COLO829 (cell line): ENCODE measurements around the gene TIMM23B.
"Not testable (repeated sequence)": the region's sequence is repeated elsewhere in the genome, so short reads cannot be mapped to it uniquely, and the experiment has no call there.

Source experiments
- DNase-seq: peaks from one replicate; pipeline ENCODE4 v3.0.0; 2012; ENCODE audit warnings: low spot score

The TIMM23B gene, protein sequence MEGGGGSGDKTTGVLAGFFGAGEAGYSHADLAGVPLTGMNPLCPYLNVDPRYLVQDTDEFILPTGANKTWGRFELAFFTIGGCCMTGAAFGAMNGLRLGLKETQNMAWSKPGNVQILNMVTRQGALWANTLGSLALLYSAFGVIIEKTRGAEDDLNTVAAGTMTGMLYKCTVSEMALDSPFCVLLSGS

DNA sequence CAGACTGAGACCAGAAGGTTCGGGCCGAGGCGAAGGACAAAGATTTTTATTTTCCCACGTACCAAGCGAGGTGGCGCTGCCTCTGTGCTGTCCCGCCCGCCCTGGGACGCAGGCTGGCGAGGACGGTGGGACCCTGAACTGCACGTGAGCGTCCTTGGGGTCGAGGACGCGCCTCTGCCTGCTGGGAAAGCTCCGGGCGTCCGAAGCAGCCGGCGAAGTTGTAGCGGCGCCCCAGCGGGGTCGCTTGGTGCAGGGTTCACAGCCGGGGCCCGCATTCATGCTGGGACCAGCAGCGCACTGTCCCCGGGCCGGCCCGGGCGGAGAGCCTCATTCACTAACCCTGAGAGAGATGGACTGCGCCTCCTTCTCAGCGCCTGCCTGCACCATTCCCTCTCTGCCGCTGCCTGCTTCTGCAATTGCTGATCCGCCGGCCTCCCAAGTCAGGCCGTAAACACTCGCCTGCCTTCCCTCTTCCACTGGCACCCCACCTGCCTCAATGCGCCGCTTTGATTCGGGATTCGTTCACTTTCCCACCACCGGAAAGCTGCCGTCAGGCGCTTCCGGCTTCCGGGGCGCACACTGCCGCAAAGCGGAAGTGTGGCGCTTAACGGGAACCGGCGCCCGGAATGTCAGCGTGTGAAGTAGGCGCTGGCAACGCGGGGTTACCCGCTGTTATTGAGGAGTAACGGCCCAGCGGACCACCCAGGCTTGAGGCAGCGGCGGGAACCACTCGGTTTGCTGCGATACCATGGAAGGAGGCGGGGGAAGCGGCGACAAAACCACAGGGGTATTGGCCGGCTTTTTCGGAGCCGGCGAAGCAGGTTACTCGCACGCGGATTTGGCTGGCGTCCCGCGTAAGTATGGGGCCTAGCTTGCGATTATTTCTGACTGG is at the start of gene TIMM23B, which contains the start of gene PARG:
Gene TIMM23B (plus strand): TSS at position 607 of the 892 bp plus-strand sequence. CDS start 142 bp downstream, at position 749.
Gene PARG (minus strand): TSS at position 581 of the 892 bp plus-strand sequence. CDS start 302 bp downstream, at position 279.
- DNase-seq: peak; percentile 8

DNA sequence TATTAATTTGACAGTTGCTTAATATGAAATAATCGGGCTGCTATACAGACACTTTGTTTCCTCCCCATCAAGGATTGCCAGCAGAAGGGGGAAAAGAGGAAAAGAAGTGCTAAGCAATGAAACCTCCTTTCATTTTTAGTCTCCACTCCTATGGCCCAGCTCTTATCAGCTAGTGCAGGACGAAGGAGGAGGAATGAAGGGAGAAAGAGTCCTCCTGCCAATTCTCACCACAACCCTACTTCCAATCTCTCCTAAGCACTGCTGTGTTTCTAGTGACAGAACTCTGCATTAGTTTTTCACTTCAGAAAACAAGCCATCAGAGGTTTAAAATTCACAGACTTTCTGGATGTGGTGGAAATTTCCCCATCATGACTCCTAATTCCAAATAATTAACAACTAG is 41.9 kb upstream of the TIMM23B start:
- not testable (repeated sequence) for DNase-seq

DNA sequence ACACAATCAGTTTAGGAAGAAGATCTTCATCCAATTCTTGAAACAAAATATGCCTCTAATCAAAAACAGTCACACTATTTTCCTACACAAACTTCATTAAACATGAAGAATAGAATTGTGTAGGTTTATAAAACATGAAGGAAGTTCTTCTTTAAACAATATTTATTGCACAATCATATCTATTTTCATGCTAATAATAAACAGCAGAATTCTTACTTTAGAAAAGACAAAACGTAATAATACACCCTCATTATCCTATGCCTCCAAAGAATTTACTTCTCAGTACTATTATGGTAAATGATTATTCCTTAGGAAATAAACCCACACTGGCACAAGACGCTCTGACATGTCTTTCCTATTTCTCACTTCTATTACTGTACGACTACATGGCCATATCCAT is 41.4 kb upstream of the TIMM23B start:
- DNase-seq: not testable (repeated sequence)

DNA sequence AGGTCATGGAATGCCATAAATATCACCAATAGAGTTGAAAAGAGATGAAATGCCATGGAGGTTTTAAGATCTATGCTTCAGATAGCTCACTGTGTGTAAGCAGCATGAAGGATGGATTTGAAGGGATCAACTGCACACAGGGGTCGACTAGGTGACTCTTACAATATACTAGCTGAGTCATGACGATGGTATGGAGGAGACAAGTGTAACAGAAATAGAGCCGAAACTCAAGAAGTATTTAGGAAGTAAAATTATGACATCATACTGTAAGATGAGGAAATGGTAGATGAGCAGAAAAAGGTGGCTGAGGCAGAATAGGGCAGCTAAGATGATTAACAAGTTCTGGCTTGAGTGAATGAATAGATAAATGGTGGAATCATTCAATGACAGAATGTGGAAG is 38.0 kb upstream of the TIMM23B start:
- not testable (repeated sequence) for DNase-seq

DNA sequence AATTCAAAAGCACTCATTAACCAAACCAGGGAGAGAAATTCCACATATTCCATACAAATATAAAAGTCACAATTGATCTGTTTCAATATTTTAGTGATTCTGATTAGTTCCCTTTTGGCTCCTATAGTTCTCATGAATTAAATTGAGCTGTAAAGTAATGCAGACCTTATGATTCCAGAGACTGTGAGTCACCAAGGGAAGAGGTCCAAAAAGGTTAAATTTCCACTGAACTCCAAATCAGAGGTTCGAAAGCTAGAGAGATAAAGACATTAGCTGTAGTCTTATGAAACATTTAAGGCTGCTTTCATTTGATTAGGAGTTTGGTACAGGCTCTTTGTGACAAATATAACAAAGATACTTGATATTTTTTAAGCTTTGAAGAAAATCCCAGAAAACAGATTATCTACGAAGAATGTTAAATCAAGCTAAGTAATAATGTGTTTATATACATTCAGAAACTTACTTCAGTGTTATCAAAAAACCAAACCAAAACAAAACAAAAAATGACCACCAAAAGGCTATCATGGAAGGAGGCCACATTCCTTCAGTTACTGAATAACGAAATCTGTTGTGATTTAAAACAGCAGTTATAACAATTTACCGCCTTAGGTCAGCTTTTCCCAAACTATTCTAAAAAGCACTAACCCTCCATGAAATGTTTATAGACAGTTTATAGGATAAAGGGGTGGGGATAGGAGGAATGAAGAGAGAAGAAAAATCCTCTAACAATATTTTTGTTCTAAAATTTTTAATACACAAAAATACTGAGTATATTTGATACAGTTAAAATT is 33.4 kb upstream of the TIMM23B start:
- not testable (repeated sequence) for DNase-seq

DNA sequence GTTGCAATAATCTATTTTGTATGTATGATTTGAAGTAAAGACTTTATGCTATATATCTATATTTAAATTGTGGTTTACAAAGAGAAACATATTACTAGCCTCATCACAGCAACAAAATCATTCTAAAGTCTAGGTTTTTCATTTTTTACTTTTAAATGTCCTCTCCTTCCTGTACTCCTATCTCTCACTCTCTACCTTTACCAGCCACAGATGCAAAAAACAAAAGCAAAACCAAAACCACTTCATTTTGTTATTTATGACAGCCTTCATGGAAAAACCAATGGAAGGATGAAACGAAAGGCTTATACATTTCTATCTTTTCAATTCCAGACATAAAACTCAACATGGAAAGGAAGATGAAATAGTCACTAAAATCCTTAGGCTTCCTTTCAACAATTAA is 31.6 kb upstream of the TIMM23B start:
- not testable (repeated sequence) for DNase-seq

DNA sequence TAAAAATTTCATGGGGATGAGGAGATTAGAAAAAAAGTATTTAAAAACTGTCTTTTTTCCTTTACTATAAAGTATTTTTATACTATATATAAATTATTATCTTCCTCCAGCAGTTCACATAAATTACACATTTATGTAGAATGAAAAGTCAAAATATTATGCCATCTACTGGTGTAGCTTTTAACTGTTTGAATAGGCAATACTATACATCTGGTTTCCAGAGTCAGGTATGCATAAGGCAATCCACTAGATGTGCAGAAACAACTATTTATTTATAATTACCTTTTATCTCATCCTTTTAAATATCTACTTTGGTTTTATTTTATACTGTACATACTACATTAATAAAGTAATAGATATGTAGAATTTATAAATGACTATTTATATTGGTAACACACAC is 25.4 kb upstream of the TIMM23B start:
- DNase-seq: not testable (repeated sequence)

DNA sequence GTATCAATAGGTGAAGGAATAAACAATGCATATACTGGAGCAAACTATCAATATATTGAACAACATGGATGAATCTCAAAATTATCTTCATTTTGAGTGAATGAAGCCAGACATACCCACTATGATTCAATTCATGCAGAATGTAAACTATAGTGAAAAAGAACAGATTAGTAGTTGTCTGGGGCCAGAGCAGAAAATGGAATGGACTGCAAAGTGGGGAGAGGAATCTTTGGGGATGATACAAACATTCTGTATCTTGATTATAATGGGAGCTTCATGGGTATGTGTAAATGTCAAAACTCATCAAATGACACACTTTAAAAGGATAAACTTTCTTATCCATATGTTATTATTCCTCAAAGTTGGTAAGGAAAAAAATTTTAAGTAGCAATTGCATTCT is 23.9 kb upstream of the TIMM23B start:
- not testable (repeated sequence) for DNase-seq

DNA sequence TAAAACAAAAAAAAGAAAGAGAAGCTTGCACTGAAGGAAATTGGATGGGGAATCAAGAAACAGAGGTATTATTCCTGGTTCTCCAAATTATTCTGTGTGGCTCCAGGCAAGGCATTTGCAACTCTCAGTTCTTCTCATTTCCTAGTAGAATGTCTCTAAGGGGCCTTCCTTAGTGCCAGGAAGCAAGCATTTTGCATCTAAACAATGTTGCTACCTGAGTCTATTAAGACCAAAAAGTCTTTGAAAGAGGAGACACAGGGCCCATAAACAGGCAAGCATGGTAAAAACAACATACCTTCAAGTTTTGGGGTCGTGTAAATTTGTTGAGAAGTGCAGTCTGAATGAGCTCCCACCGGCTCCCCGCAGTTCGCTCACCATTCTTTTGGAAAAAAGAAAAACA is 19.8 kb upstream of the TIMM23B start:
- not testable (repeated sequence) for DNase-seq

DNA sequence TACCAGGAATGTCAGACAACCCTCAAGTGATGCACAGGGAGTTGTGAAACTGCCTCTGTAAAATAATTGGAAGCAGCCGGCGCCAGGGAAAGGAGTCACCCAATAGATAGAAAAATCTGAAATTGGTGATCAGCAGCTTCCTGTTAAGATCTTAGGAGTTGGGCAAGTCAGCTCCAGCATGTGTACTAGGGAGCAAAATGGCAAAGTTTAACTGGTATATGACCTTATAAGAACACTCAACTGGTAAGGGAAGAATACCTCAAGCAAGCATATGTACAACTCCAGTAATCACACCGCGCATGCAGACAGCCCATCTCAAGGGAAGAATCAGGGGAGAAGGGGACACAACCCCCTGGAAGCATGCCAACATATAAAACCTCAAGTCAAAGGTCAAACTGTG is 18.3 kb upstream of the TIMM23B start:
- not testable (repeated sequence) for DNase-seq

DNA sequence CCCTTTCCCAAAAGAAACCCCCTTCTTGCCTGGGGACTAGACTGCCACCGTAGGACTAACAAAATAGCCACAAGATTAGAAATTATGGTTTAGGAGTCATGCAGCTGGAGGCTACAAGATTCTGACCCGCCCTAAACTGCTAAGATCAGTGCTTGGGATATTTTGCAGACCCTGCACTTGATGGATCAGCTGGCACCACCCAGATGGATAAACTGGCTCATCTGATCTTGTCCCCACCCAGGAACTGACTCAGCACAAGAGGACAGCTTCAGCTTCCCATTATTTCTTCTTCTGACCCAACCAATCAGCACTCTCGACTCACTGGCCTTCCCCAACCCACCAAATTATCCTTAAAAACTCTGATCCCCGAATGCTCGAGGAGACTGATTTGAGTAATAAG is 10.6 kb upstream of the TIMM23B start:
- DNase-seq: not testable (repeated sequence)

DNA sequence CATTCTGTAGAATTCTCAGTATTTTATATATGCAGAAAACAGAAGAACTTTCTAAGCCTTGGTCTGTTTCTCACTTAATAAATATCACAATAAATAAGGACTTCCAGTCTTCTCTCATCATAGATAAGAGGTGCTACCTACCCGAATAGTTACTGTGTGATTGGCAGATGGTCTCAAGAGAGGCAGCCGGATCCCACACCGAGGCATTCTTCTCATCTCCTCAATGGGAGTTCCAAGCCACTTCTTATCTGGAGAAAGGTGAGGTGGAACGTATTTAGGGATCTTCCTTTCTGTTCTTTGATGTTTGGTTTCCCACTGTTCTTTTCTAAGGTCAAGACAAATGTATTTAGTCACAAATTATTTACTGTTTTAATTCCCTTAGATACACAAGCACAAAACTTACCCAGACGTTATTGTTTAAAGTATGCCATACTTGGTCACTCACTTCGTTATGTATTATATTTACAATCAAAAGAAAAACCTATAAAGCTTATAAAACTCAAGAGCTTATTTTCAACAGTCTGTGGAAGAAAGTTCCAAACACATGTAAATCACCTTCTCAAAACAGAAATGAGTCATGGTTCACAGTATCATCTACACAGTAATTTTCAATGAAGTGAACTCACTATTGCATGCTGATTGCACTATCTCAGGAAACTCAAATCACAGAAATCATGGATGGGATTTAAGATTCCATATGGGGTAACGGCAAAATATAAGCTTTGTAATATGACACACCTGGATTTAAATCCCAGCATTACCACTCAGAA is 9.7 kb upstream of the TIMM23B start:
- not testable (repeated sequence) for DNase-seq

DNA sequence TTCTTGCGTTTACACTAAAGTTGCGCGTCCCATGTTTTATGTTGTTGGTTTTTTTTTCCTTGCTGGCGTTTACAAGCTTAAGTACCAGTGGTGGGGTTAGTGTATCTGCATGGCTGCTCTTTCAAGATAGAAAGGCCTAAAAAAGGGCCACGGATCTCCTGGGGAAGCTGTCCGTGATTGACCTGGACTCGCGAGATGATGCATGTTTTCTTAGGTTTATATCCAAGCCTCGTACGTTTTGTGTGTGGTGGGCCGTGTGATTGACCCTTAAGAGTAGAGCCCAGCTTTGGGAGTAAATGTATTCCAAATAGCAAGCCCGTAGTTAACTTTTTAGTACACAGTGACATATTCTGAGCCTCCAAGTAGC is 469 bp downstream of the TIMM23B start:
- DNase-seq: not testable (repeated sequence)

DNA sequence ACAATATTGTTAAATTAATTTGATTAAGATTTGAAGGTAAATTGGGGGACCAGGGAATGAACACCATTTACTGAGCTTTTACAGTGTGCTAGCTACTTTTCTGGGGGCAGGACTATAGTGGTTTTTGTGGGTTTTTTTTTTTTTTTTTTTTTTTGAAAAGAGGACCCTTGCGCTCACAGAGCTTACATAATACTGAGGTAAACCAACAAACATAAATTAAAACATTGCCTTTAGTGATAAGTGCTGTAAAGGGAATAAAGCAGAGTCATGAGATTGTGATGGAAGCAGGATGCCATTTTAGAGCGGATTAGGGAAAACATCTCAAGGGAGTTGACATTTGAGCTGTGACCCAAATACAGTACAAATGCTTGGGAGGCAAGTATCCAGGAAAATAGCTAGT is 1.8 kb downstream of the TIMM23B start:
- DNase-seq: not testable (repeated sequence)

DNA sequence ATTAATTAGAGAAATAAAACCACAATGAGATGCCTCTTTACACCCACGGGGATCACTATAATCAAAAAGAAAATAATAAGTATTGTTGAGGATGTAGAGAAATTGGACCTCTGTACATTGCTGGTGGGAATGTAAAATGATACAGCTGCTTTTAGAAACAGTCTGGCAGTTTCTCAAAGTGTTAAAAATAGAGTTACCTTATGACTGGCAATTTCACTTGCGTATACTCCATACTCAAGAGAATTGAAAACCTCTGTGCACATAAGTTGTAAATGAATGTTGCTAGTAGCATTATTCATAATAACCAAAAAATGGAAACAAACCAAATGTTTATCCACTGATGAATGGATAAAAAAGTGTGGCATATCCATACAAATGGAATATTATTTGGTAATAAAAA is 6.3 kb downstream of the TIMM23B start:
- DNase-seq: not testable (repeated sequence)

DNA sequence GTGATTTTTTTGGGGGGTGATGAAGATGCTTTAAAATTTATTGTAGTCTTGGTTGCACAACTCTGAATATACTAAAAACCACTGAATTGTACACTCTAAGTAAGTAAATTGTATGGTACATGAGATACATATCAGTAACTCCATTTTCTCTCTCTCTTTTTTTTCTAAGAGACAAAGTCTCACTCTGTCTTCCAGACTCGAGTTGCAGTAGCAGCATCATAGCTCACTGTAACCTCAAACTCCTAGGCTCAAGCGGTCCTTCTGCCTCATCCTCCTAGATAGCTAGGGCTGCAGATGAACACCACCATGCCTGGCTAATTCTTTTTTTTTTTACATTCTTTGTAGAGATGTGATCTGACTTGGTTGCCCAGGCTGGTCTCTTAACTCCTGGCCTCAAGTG is 6.9 kb downstream of the TIMM23B start:
- DNase-seq: not testable (repeated sequence)

DNA sequence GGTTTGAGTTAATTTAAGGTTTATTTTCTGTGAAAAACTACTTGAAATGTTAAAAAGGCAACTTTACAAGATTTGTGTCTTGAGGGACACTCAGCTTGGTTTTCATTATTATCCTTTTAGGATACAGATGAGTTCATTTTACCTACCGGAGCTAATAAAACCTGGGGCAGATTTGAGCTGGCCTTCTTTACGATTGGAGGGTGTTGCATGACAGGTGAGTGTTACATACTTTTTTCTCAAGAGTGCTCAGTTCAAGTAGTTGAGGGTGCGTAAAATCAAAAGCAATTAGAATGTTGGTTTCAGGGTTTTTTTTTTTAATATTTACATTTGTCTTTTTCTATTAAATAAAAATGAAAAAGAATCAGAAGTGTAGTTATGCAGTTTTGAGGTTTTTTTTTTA is 10.2 kb downstream of the TIMM23B start:
- not testable (repeated sequence) for DNase-seq

DNA sequence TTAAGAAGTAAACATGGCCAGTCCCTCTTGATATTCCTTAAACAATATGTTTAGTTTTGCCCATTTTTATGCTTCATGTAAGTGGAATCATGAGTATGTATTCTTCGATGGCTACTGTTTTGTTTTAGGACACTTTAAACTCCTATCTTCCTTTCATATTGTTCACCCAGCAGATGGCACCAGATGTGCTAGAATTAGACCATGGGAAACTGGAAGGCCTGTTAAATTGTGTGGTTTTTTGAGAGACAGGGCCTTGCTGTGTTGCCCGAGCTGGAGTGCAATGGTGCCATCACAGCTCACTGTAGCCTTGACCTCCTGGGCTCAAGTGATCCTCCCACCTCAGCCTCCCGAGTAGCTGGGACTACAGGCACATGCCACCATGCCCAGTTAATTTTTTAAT is 11.3 kb downstream of the TIMM23B start:
- DNase-seq: not testable (repeated sequence)

DNA sequence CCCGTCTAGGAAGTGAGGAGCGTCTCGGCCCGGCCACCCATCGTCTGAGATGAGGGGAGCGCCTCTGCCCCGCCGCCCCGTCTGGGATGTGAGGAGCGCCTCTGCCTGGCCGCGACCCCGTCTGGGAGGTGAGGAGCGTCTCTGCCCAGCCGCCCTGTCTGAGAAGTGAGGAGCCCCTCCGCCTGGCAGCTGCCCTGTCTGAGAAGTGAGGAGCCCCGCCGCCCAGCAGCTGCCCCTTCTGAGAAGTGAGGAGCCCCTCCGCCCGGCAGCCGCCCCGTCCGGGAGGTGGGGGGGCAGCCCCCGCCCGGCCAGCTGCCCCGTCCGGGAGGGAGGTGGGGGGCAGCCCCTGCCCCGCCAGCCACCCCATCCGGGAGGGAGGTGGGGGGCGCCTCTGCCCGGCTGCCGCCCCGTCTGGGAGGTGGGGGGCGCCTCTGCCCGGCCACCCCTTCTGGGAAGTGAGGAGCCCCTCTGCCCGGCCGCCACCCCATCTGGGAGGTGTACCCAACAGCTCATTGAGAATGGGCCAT is 28.5 kb downstream of the TIMM23B start:
- DNase-seq: not testable (repeated sequence)

DNA sequence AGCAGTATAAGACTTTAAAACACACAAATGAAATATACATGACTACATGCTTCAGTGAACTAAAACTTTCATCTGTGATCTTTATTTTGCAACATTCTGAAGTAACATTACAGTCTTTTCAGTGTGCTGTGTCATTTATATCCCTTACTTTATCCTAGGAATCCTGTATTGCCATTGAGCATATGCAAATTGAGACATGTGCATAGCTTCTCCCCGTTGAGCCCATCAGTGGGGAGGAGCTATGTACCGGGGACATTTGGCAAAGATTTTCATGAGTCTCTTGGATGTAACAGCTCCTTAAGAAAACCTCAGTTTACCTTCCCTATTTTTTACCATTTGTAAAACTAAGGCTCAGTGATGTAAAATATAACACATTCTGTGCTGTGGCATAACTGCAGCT is 29.6 kb downstream of the TIMM23B start:
- DNase-seq: not testable (repeated sequence)

DNA sequence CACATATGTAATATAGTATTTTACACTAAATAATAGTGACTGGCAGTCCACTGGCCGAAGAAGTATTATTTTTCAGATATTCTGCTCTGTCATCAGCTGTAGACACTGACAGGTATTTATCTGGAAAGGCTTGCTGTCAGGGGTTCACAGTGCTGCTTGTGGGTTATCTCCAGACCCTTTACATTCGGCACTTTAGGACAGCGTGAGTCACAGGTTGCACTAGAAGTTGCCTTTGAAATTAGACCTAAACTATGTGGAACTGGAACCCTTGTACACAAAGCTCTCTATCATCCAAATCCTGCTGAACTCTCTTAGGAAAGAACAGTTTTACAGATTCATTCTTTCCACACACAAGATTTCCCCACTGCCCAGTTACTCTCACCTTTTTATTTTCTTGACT is 30.2 kb downstream of the TIMM23B start:
- not testable (repeated sequence) for DNase-seq
